HG03457 (cell line): ENCODE measurements around the gene FUT8.
"Not testable (repeated sequence)": the region's sequence is repeated elsewhere in the genome, so short reads cannot be mapped to it uniquely, and the experiment has no call there.

Experiments used
- ATAC-seq: cut with Tn5 transposase; IDR thresholded peaks from one replicate; pipeline ENCODE4 v1.9.1; 2021; ENCODE audit warnings: moderate number of reproducible peaks; ENCODE audit not compliant: unreplicated experiment

Gene FUT8

GRCh38 chr14:65446159-65446558, 33.6 kb downstream of the FUT8 start:
- no peak for ATAC-seq

GRCh38 chr14:65449647-65450046, 37.1 kb downstream of the FUT8 start:
- no peak for ATAC-seq

DNA sequence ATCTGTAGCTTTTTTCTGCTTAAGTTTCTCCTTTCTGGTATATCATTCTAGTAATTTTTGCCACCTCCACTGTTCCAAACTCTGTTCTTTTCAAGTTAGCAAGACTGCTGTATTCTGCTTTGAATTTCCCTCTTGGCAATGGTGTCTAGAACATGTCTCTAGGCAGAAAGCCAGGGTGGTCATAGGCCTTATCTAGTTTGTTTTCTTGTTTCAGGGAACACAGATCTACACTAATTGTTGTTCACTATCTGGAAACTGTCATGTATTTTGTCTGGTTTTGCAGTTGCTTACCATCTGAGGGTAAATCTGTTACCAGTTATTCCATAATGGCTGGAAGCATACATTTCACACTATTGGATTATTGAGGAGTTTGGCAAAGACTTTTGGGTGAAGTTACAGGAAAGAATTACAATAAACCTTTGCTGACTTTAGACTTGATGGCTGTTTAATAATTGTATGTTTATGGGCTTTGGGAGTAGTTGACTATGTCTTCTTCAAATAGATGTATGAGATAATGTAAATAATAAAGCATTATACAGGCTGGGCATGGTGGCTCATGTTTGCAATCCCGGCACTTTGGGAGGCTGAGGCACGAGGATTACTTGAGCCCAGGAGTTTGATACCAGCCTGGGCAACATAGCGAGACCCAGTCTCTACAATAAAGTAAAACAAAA, 41.4 kb downstream of the FUT8 start:
- no peak for ATAC-seq

DNA sequence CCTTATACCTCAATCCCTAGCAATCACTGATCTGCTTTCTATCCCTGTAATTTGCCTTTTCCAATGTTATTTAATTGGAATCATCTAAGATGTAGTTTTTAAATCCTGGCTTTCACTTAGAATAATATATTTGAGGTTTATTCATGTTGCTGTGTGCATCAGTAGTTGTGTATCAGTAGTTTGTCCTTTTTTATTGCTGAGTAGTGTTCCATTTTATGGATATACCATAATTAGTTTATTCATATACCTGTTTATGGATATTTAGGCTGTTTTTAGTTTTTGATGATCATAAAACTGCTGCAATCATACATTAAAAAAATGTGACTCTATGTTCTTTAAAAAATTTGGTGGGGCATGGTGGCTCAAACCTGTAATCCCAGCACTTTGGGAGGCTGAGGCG, 43.7 kb downstream of the FUT8 start:
- ATAC-seq = no peak

- peak; percentile 19 for ATAC-seq
Observed at GRCh38 chr14:65461730-65462129, 49.2 kb downstream of the FUT8 start.

- peak; percentile 57 for ATAC-seq
Observed at GRCh38 chr14:65462411-65462810, 49.9 kb downstream of the FUT8 start.

DNA sequence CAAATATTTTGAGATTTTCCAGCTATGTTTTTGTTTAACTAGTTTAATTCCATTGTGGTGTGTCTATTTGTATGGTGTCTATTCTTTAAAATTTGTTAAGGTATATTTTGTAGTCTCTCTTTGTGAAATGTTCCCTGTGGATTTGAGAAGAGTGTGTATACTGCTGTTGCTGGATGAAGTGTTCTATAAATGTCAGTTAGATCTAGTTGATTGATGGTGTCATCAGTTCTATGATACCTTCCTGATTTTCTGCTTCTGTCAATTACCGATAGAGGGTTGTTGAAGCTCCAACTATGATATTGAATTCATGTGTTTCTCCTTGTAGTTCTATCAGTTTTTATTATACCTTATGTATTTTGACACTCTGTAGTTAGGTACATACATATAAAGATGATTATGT, 53.1 kb downstream of the FUT8 start:
- ATAC-seq = no peak

- not testable (repeated sequence) for ATAC-seq
Observed at GRCh38 chr14:65467926-65468325, 55.4 kb downstream of the FUT8 start.

- ATAC-seq = no peak
Observed at GRCh38 chr14:65469903-65470302, 57.4 kb downstream of the FUT8 start.

DNA sequence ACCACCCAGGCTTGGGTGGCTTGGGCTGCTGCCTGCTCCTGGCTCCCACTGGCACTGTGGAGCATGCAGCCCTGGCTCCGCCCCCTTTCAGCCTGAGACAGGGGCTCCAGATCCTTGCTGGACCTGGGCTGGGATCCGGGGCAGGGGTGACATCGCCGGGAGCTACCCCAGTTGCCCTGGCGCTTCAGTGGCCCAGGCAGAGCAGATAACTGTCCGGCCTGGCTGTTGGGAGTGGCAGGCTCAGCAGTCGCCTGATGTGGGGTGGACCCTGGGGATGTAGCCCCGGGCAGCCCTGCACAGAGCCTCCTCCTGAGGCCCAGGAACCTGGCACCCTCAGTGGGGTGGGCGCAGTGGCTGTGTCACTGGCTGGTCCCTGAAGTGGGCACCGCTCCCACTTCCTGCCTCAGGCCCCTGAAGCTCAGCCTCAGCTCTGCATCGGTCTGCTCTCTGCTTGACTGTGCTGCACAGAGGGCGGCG, 57.9 kb downstream of the FUT8 start:
- no peak for ATAC-seq

- ATAC-seq = peak; percentile 54
Observed at GRCh38 chr14:65471038-65471878, 58.7 kb downstream of the FUT8 start.

- no peak for ATAC-seq
Observed at GRCh38 chr14:65472189-65472588, 59.7 kb downstream of the FUT8 start.

DNA sequence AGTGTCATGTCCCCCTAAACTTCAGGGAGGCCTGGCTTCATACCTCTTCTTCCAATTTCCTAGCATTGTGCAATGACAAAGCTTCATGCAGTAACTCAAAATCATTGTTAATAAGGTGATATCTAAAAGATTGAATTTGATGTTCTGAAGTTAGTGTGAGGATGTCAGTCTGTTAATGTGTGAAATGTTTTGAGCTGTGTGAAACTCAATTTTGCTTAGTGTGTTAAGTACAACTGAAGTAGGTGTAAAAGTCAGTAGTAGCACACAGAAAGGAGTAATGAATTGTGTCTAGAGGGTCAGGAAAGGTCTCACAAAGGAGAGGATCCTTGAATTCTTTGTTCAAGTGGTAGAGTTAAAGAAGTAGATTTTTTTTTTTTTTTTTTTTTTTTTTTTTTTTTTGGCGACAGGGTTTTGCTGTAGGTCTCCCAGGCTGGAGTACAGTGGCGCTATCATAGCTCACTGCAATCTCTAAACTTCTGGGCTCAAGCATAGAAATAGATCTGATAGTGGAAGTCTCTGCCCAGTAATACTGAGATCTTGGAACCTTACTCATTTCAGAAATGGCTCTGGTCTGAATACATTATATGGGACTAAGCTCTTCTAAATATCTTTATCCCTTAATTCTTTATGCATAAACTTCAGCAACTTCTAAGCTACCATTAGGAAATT, 63.9 kb downstream of the FUT8 start:
- ATAC-seq = peak; percentile 61

- ATAC-seq = no peak
Observed at GRCh38 chr14:65476942-65477318, 64.4 kb downstream of the FUT8 start.

GRCh38 chr14:65478017-65478416, 65.5 kb downstream of the FUT8 start:
- ATAC-seq = no peak

DNA sequence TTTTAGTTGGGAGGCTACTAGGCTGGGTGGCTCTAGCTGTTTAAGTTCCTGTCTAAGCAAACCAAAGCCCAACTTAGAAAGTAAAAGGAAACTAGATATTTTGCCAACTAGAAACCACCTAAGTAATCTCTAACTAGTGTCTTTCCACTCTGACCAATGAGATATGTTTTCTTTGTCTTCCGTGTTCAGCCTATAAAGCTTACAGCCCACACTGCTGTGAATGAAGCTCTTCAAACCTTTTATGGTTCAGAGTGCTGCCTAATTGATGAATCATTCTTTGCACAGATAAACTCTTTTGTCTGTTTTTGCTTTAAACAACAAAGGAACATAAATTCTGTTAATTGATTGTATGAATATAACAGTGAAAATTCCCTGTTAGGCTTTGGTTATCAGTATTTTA, 66.1 kb downstream of the FUT8 start:
- ATAC-seq = no peak

DNA sequence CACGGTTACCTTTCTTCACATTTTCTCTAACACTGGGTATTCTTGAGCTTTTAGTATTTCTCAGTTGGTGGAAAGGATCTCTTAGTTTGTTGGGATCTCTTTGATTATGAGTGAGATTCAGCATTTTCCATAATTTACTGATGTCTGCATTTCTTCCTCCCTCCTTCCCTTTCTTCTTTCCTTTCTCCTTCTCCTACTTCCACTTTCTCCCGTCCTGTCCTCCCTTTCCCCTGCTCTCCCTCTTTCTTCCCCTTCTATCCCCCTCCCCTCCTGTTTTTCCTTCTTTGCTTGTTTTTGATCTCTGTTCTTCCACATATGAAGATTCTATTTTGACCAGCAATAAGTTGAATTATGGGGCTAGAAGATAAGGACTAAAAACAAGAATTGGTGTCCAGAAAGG, 66.9 kb downstream of the FUT8 start:
- ATAC-seq = no peak

- no peak for ATAC-seq
Observed at GRCh38 chr14:65482757-65483438, 70.4 kb downstream of the FUT8 start.

GRCh38 chr14:65483647-65484046, 71.1 kb downstream of the FUT8 start:
- ATAC-seq = no peak

- ATAC-seq = no peak
Observed at GRCh38 chr14:65485516-65485915, 73.0 kb downstream of the FUT8 start.

GRCh38 chr14:65486863-65487262, 74.3 kb downstream of the FUT8 start:
- no peak for ATAC-seq
